Activated CD4-positive, alpha-beta memory T cell treated with anti-CD3 and anti-CD28 coated beads for 36 hours (primary cell): ENCODE data around the gene LAMC2. TPM values are rescaled to one million over a fixed set of nuclear protein-coding genes. Genes with fewer than 3 reads are reported as not detected.
"Not testable (repeated sequence)": the region's sequence is repeated elsewhere in the genome, so short reads cannot be mapped to it uniquely, and the experiment has no call there.

ENCODE experiments used
- CTCF ChIA-PET: fragments of 350-600 bp; sonication (Branson Sonifier 250); formaldehyde crosslinking; loops from one replicate; lab custom pipeline; 2021; ENCODE audit warnings: antibody characterized with exemption, inconsistent platforms; lab: Charles Lee
- POLR2A ChIA-PET: fragments of 350-600 bp; sonication (Branson Sonifier 250); formaldehyde crosslinking; loops from one replicate; lab custom pipeline; 2021; ENCODE audit warnings: antibody characterized with exemption; lab: Charles Lee
- DNase-seq: peaks from one replicate; pipeline ENCODE4 v3.0.0-alpha.2; 2020
- H3K27ac Mint-ChIP-seq: one replicate; pipeline ENCODE4 v1.8.0; 2021; ENCODE audit warnings: mixed read lengths
- H3K27me3 Mint-ChIP-seq: one replicate; pipeline ENCODE4 v1.8.0; 2021; ENCODE audit warnings: mixed read lengths
- H3K36me3 Mint-ChIP-seq: one replicate; pipeline ENCODE4 v1.8.0; 2021; ENCODE audit warnings: mixed read lengths
- H3K4me1 Mint-ChIP-seq: one replicate; pipeline ENCODE4 v1.8.0; 2021; ENCODE audit warnings: low read depth, mixed read lengths
- H3K4me3 Mint-ChIP-seq: one replicate; pipeline ENCODE4 v1.8.0; 2021; ENCODE audit warnings: mild to moderate bottlenecking, mixed read lengths
- H3K9me3 Mint-ChIP-seq: one replicate; pipeline ENCODE4 v1.8.0; 2021; ENCODE audit warnings: mixed read lengths
- intact Hi-C: fragments of 100-400 bp; cut with micrococcal nuclease; formaldehyde crosslinking; loops from one replicate; pipeline ENCODE4 v1.15.1; 2023
- total RNA-seq, 2 experiments: library from RNA; stranded (reverse); gene quantifications; one replicate each; pipeline ENCODE4 v1.2.3, GENCODE V29; 2021

Gene LAMC2
- total RNA-seq, result not detected

- peak; percentile 46 for DNase-seq
- no peaks in the 10 kb centered on the region for H3K36me3 Mint-ChIP-seq
- peaks cover 1% of the 10 kb centered on the region for H3K4me1 Mint-ChIP-seq
- POLR2A ChIA-PET, result no interaction called here
- no peak within 1 kb of the TSS for H3K27ac Mint-ChIP-seq
- H3K27me3 Mint-ChIP-seq, result peaks cover 29% of the 10 kb centered on the region
- CTCF ChIA-PET, result no interaction called here
- no peaks in the 10 kb centered on the region for H3K9me3 Mint-ChIP-seq
- intact Hi-C loops, result no loop called here
- peak within 1 kb of the TSS; percentile 4 for H3K4me3 Mint-ChIP-seq
Measured at GRCh38 chr1:183185941-183186490, at the start of gene LAMC2. Gene LAMC2 (plus strand): TSS chr1:183186264. CDS start chr1:183186353, 89 bp downstream.

GRCh38 chr1:183137782-183138181 is 48.3 kb upstream of the LAMC2 start:
- Mint-ChIP-seq H3K27ac (no peak overlapping the region), H3K4me3 (no peak overlapping the region), H3K4me1 (no peaks in the 10 kb centered on the region), H3K27me3 (no peaks in the 10 kb centered on the region), H3K9me3 (no peaks in the 10 kb centered on the region), H3K36me3 (no peaks in the 10 kb centered on the region)
- CTCF ChIA-PET, result no interaction called here
- DNase-seq, result no peak
- intact Hi-C loops, result no loop called here
- POLR2A ChIA-PET, result no interaction called here

- Mint-ChIP-seq H3K27me3 (no peaks in the 10 kb centered on the region), H3K4me1 (no peaks in the 10 kb centered on the region), H3K36me3 (no peaks in the 10 kb centered on the region), H3K27ac (no peak overlapping the region), H3K4me3 (no peak overlapping the region), H3K9me3 (no peaks in the 10 kb centered on the region)
- ChIA-PET POLR2A (no interaction called here), CTCF (no interaction called here)
- DNase-seq, result no peak
- intact Hi-C loops, result no loop called here
Measured at GRCh38 chr1:183138301-183138700, 47.8 kb upstream of the LAMC2 start.

GRCh38 chr1:183139281-183139942 is 46.7 kb upstream of the LAMC2 start:
- Mint-ChIP-seq H3K9me3 (no peaks in the 10 kb centered on the region), H3K4me3 (no peak overlapping the region), H3K4me1 (no peaks in the 10 kb centered on the region), H3K36me3 (no peaks in the 10 kb centered on the region), H3K27me3 (no peaks in the 10 kb centered on the region), H3K27ac (no peak overlapping the region)
- intact Hi-C loops, result no loop called here
- CTCF ChIA-PET, result no interaction called here
- POLR2A ChIA-PET, result interaction anchor here (0.7 kb wide), 1 partner anchor 210 kb away, joined by 3 read pairs; no protein-coding TSS in a partner anchor
- DNase-seq, result no peak

GRCh38 chr1:183140633-183141032 is 45.4 kb upstream of the LAMC2 start:
- Mint-ChIP-seq H3K4me3 (no peak overlapping the region), H3K4me1 (no peaks in the 10 kb centered on the region), H3K27ac (no peak overlapping the region), H3K36me3 (no peaks in the 10 kb centered on the region), H3K9me3 (no peaks in the 10 kb centered on the region), H3K27me3 (no peaks in the 10 kb centered on the region)
- DNase-seq, result no peak
- POLR2A ChIA-PET, result no interaction called here
- intact Hi-C loops, result no loop called here
- CTCF ChIA-PET, result no interaction called here

- no peak overlapping the region for H3K27ac Mint-ChIP-seq
- H3K4me1 Mint-ChIP-seq, result no peaks in the 10 kb centered on the region
- no peaks in the 10 kb centered on the region for H3K9me3 Mint-ChIP-seq
- H3K27me3 Mint-ChIP-seq, result no peaks in the 10 kb centered on the region
- ChIA-PET POLR2A (no interaction called here), CTCF (interaction anchor here (0.6 kb wide), 1 partner anchor 42 kb away, joined by 3 read pairs; no protein-coding TSS in a partner anchor)
- no peaks in the 10 kb centered on the region for H3K36me3 Mint-ChIP-seq
- intact Hi-C loops, result no loop called here
- DNase-seq, result no peak
- H3K4me3 Mint-ChIP-seq, result no peak overlapping the region
Measured at GRCh38 chr1:183142171-183142570, 43.9 kb upstream of the LAMC2 start.

- Mint-ChIP-seq H3K9me3 (no peaks in the 10 kb centered on the region), H3K4me1 (no peaks in the 10 kb centered on the region), H3K27ac (no peak overlapping the region), H3K27me3 (no peaks in the 10 kb centered on the region), H3K4me3 (no peak overlapping the region), H3K36me3 (no peaks in the 10 kb centered on the region)
- ChIA-PET POLR2A (no interaction called here), CTCF (no interaction called here)
- intact Hi-C loops, result no loop called here
- DNase-seq, result no peak
Measured at GRCh38 chr1:183143576-183144315, 42.3 kb upstream of the LAMC2 start.

GRCh38 chr1:183144752-183145151 is 41.3 kb upstream of the LAMC2 start:
- H3K36me3 Mint-ChIP-seq, result no peaks in the 10 kb centered on the region
- CTCF ChIA-PET, result no interaction called here
- no peaks in the 10 kb centered on the region for H3K9me3 Mint-ChIP-seq
- no peak overlapping the region for H3K27ac Mint-ChIP-seq
- H3K27me3 Mint-ChIP-seq, result no peaks in the 10 kb centered on the region
- no peaks in the 10 kb centered on the region for H3K4me1 Mint-ChIP-seq
- H3K4me3 Mint-ChIP-seq, result no peak overlapping the region
- no peak for DNase-seq
- intact Hi-C loops, result no loop called here
- POLR2A ChIA-PET, result no interaction called here

- Mint-ChIP-seq H3K9me3 (no peaks in the 10 kb centered on the region), H3K27ac (no peak overlapping the region), H3K4me1 (no peaks in the 10 kb centered on the region), H3K27me3 (peaks cover 1% of the 10 kb centered on the region), H3K36me3 (no peaks in the 10 kb centered on the region), H3K4me3 (no peak overlapping the region)
- POLR2A ChIA-PET, result no interaction called here
- intact Hi-C loops, result no loop called here
- no peak for DNase-seq
- CTCF ChIA-PET, result no interaction called here
Measured at GRCh38 chr1:183147735-183148134, 38.3 kb upstream of the LAMC2 start.

- no peak overlapping the region for H3K27ac Mint-ChIP-seq
- H3K9me3 Mint-ChIP-seq, result no peaks in the 10 kb centered on the region
- intact Hi-C loops, result no loop called here
- CTCF ChIA-PET, result no interaction called here
- H3K36me3 Mint-ChIP-seq, result no peaks in the 10 kb centered on the region
- POLR2A ChIA-PET, result no interaction called here
- no peaks in the 10 kb centered on the region for H3K4me1 Mint-ChIP-seq
- H3K4me3 Mint-ChIP-seq, result no peak overlapping the region
- no peak for DNase-seq
- H3K27me3 Mint-ChIP-seq, result peaks cover 2% of the 10 kb centered on the region
Measured at GRCh38 chr1:183148599-183148998, 37.5 kb upstream of the LAMC2 start.

- ChIA-PET POLR2A (no interaction called here), CTCF (no interaction called here)
- H3K4me3 Mint-ChIP-seq, result no peak overlapping the region
Measured at GRCh38 chr1:183149273-183149672, 36.8 kb upstream of the LAMC2 start.

GRCh38 chr1:183150032-183150431 is 36.0 kb upstream of the LAMC2 start:
- intact Hi-C loops, CTCF ChIA-PET, H3K36me3 Mint-ChIP-seq, H3K27me3 Mint-ChIP-seq, H3K9me3 Mint-ChIP-seq, DNase-seq, H3K4me1 Mint-ChIP-seq, H3K4me3 Mint-ChIP-seq, H3K27ac Mint-ChIP-seq, POLR2A ChIA-PET: not testable (repeated sequence)

More at GRCh38 chr1:183149273-183149672, 36.8 kb upstream of the LAMC2 start:
- Mint-ChIP-seq H3K36me3 (no peaks in the 10 kb centered on the region), H3K9me3 (no peaks in the 10 kb centered on the region), H3K4me1 (no peaks in the 10 kb centered on the region), H3K27ac (no peak overlapping the region), H3K27me3 (peaks cover 2% of the 10 kb centered on the region)
- intact Hi-C loops, result no loop called here
- no peak for DNase-seq
